HepG2 (cell line): Measurements from ENCODE around the gene SBK2. TPM values are rescaled to one million over a fixed set of nuclear protein-coding genes. Genes with fewer than 3 reads are reported as not detected.

ENCODE experiments used
- BATF2 ChIP-seq: sonication (generic); formaldehyde crosslinking; IDR thresholded peaks from 2 replicates; pipeline ENCODE4 v1.8.0; 2022; ENCODE audit warnings: mild to moderate bottlenecking, missing genetic modification reagents, moderate library complexity
- FOXK2 ChIP-seq: fragments of 450-650 bp; IDR thresholded peaks from 2 replicates; pipeline ENCODE4 v1.6.1; 2016
- FOXP1 ChIP-seq, 2 experiments: fragments of 450-650 bp in 1 of 2; IDR thresholded peaks; 2 replicates each; pipeline ENCODE4 v1.6.1; 2017 to 2018; ENCODE audit warnings: antibody characterized with exemption in 1 of 2
- MIER3 ChIP-seq: IDR thresholded peaks from 2 replicates; pipeline ENCODE4 v1.6.1; 2016; ENCODE audit warnings: missing compliant biosample characterization, borderline replicate concordance
- PPARG ChIP-seq: conservative IDR thresholded peaks from 2 replicates; pipeline ENCODE4 v1.6.1; 2016; ENCODE audit warnings: missing biosample characterization, missing genetic modification reagents
- PRDM10 ChIP-seq: sonication (generic); formaldehyde crosslinking; IDR thresholded peaks from 2 replicates; pipeline ENCODE4 v1.4.0; 2020; ENCODE audit warnings: low read depth, missing genetic modification reagents
- ZFYVE20 ChIP-seq: sonication (generic); formaldehyde crosslinking; IDR thresholded peaks from 2 replicates; pipeline ENCODE4 v1.8.0; 2023; ENCODE audit warnings: low read depth, mild to moderate bottlenecking, moderate library complexity, missing genetic modification reagents, borderline replicate concordance
- ZNF746 ChIP-seq: sonication (generic); formaldehyde crosslinking; IDR thresholded peaks from 2 replicates; pipeline ENCODE4 v1.8.0; 2022; ENCODE audit warnings: mild to moderate bottlenecking, missing genetic modification reagents
- ZZZ3 ChIP-seq: sonication (generic); formaldehyde crosslinking; IDR thresholded peaks from 2 replicates; pipeline ENCODE4 v1.4.0; 2020; ENCODE audit warnings: missing genetic modification reagents, mild to moderate bottlenecking, borderline replicate concordance
- polyA plus RNA-seq, 8 experiments: library from polyadenylated mRNA; depleted of rRNA in 3 of 8; stranded (reverse) in 7 of 8; unstranded in 1 of 8; fragments of >200 nt; fragmentation: Illumina TruSeq in 4 of 8; extraction: Trizol in 4 of 8; gene quantifications; 2 replicates each; pipeline versions ENCODE4 v1.2.1 to v1.2.3, GENCODE V29; 2011 to 2016; ENCODE audit warnings: low read depth in 4 of 8, missing spikeins in 1 of 8, mixed read lengths in 1 of 8; ENCODE audit not compliant: insufficient read depth in 1 of 8
- total RNA-seq, 5 experiments: library from RNA; depleted of rRNA; stranded (reverse); fragments of >200 nt; fragmentation: Illumina TruSeq; extraction: Trizol; gene quantifications; 2 replicates each; pipeline ENCODE4 v1.2.3, GENCODE V29; 2016; ENCODE audit warnings: low read depth in 1 of 5

Gene SBK2
- total and polyA plus RNA-seq, 2 of the 13 experiments (the other 11 are each of a cell fraction or from before 2014, with no cell fraction given): 0.24 TPM; not detected in 1

GRCh38 chr19:55546822-55547614 lies 10.1 kb upstream of the SBK2 start (continued):
- TF ChIP-seq PRDM10 (CRISPR knock-in tag) (no peak), ZFYVE20 (CRISPR knock-in tag) (no peak), MIER3 (CRISPR knock-in tag) (no peak), FOXK2 (no peak), ZZZ3 (CRISPR knock-in tag) (no peak), ZNF746 (no peak), PPARG (no peak), FOXP1 (IDR thresholded peaks at IDR 0.05) (no peak), FOXP1 (CRISPR knock-in tag; IDR thresholded peaks at IDR 0.05) (no peak; the same call in 1 of the 2 replicates), BATF2 (CRISPR knock-in tag) (no peak)
